Measurements from ENCODE around the gene ZNF438. TPM values are rescaled to one million over a fixed set of nuclear protein-coding genes. Genes with fewer than 3 reads are reported as not detected.

ZNF438 gene
- total and polyA plus RNA-seq, 2 of the 13 experiments (the other 11 are each of a cell fraction or from before 2014, with no cell fraction given) = 0.75 to 0.83 TPM

- TF ChIP-seq, protein P1, sequence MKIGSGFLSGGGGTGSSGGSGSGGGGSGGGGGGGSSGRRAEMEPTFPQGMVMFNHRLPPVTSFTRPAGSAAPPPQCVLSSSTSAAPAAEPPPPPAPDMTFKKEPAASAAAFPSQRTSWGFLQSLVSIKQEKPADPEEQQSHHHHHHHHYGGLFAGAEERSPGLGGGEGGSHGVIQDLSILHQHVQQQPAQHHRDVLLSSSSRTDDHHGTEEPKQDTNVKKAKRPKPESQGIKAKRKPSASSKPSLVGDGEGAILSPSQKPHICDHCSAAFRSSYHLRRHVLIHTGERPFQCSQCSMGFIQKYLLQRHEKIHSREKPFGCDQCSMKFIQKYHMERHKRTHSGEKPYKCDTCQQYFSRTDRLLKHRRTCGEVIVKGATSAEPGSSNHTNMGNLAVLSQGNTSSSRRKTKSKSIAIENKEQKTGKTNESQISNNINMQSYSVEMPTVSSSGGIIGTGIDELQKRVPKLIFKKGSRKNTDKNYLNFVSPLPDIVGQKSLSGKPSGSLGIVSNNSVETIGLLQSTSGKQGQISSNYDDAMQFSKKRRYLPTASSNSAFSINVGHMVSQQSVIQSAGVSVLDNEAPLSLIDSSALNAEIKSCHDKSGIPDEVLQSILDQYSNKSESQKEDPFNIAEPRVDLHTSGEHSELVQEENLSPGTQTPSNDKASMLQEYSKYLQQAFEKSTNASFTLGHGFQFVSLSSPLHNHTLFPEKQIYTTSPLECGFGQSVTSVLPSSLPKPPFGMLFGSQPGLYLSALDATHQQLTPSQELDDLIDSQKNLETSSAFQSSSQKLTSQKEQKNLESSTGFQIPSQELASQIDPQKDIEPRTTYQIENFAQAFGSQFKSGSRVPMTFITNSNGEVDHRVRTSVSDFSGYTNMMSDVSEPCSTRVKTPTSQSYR (CRISPR knock-in tag; IDR thresholded peaks at IDR 0.05; ENCODE audit: borderline replicate concordance) = no peak
- TF ChIP-seq RFX5 (IDR thresholded peaks at IDR 0.05; ENCODE audit: low read depth, low read length) = peak; percentile 68
- TF ChIP-seq ZFP62 (CRISPR knock-in tag; IDR thresholded peaks at IDR 0.05) = no peak
- no peak for TF ChIP-seq GZF1 (CRISPR knock-in tag; IDR thresholded peaks at IDR 0.05)
- TF ChIP-seq ZSCAN29 (CRISPR knock-in tag; conservative IDR thresholded peaks at IDR 0.05) = 0 out of 2 replicates have a peak, but pooled peaks have one; percentile 35
- TF ChIP-seq, protein P2, sequence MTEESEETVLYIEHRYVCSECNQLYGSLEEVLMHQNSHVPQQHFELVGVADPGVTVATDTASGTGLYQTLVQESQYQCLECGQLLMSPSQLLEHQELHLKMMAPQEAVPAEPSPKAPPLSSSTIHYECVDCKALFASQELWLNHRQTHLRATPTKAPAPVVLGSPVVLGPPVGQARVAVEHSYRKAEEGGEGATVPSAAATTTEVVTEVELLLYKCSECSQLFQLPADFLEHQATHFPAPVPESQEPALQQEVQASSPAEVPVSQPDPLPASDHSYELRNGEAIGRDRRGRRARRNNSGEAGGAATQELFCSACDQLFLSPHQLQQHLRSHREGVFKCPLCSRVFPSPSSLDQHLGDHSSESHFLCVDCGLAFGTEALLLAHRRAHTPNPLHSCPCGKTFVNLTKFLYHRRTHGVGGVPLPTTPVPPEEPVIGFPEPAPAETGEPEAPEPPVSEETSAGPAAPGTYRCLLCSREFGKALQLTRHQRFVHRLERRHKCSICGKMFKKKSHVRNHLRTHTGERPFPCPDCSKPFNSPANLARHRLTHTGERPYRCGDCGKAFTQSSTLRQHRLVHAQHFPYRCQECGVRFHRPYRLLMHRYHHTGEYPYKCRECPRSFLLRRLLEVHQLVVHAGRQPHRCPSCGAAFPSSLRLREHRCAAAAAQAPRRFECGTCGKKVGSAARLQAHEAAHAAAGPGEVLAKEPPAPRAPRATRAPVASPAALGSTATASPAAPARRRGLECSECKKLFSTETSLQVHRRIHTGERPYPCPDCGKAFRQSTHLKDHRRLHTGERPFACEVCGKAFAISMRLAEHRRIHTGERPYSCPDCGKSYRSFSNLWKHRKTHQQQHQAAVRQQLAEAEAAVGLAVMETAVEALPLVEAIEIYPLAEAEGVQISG (CRISPR knock-in tag; IDR thresholded peaks at IDR 0.05) = peak; percentile 63
- peak; percentile 12; the same call in 1 of the 2 replicates for TF ChIP-seq ZNF143 (CRISPR knock-in tag; IDR thresholded peaks at IDR 0.05)
- no peak for TF ChIP-seq U2AF2 (IDR thresholded peaks at IDR 0.05; ENCODE audit: low read depth, low read length)
- no peak for TF ChIP-seq PPARG (CRISPR knock-in tag; conservative IDR thresholded peaks at IDR 0.05)
- peak; percentile 79 for TF ChIP-seq XRCC5 (optimal IDR thresholded peaks at IDR 0.05; ENCODE audit: low read length)
- no peak; the same call in 1 of the 2 replicates for TF ChIP-seq NFATC3 (CRISPR knock-in tag; IDR thresholded peaks at IDR 0.05)
Measured at GRCh38 chr10:31031558-31032257, at the start of gene ZNF438 (continued).

Data from HepG2 (cell line).